GM19438 (cell line): ENCODE data around the gene RANBP3L.
"Not testable (repeated sequence)": the region's sequence is repeated elsewhere in the genome, so short reads cannot be mapped to it uniquely, and the experiment has no call there.

Source experiments
- ATAC-seq: cut with Tn5 transposase; IDR thresholded peaks from one replicate; pipeline ENCODE4 v1.9.1; 2021; ENCODE audit warnings: low read depth; ENCODE audit not compliant: unreplicated experiment

The RANBP3L gene

GRCh38 chr5:36285837-36286615, 15.7 kb downstream of the RANBP3L start:
- no peak for ATAC-seq

GRCh38 chr5:36283775-36284174, 17.9 kb downstream of the RANBP3L start:
- ATAC-seq = not testable (repeated sequence)

- no peak for ATAC-seq
Measured at GRCh38 chr5:36281626-36282025, 20.1 kb downstream of the RANBP3L start.

DNA sequence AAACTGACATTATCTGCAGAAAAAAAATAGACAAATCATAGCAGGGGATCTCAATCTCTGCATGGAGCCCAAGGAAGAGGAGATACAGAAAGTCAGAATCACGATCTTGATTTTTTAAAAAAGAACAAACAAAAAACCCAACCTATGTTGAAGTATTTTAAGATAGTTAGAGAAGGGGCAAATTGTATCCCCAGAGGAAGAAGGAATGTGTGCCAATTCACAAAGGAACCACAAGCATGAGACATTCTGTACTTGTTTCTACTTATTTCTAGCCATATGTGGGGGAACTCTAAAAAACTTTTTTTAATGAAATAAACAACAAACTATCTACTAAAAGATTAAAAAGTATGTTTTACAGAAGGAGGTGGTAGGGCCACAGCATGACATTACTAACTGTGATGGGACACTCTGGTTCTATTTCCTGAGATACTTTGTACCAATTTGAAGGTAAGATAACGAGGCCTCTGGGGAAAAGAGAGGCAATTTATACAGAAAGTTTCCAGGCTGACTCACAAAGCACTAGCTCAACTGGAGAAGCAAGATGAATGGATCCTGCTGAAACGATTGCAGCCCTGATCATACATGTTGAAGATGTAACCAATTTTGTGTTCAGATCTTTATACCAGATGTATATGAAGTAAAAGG, 22.5 kb downstream of the RANBP3L start:
- no peak for ATAC-seq

- no peak for ATAC-seq
Measured at GRCh38 chr5:36277521-36278176, 24.1 kb downstream of the RANBP3L start.

DNA sequence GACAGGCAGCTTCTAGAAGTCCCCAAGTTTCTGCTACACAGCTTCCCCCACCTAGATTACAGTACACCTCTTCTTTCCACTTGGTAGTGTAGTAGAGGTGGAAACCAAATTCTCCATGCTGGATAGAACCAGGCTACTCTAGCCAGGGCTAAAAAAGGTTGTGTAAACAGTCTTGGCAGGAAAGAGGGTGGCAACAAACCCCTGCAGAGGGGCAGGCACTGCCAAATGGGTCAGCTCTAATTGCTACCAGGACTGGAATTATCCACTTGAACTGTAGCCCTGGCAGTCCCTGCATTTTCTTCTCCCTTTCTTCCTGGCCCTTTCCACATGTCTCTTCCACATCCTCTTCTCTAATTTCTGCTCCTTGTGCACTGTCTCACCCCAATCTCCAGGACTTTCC, 24.8 kb downstream of the RANBP3L start:
- ATAC-seq = no peak

DNA sequence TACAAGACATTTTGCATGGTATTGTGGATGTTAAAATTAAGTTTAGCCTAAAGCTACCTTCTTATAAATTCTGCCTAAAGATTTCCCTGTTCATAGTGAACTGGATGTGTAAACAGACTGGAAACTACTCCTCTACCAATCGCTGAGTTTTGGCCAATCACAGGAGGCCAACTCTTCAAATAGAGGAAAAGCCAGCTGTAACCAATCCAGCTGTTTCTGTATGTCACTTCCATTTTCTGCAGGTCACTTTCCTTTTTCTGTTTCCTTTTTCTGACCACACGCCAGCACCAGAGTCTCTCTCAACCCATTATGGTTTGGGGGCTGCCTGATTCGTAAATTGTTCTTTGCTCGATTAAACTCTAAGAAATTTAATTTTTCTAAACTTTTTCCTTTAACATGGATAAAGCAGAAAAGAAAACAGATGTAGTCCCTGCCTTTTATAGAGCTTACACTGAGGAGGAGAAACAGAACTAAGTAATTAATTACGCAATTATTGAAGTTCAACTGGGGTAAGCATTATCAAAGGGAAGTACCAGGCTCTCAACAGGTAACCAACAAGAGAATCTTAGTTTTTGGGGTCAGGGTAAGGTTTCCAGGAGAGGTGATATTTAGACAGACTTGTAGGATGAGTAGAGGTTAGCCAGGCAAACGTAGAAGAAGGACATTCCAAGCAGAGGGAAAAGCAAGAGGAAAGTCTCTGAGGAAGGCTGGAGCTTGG, 27.7 kb downstream of the RANBP3L start:
- ATAC-seq = no peak

GRCh38 chr5:36272136-36272690, 29.5 kb downstream of the RANBP3L start:
- no peak for ATAC-seq

- ATAC-seq = no peak
Measured at GRCh38 chr5:36270876-36271575, 30.7 kb downstream of the RANBP3L start.

GRCh38 chr5:36270175-36270574, 31.5 kb downstream of the RANBP3L start:
- ATAC-seq = no peak

DNA sequence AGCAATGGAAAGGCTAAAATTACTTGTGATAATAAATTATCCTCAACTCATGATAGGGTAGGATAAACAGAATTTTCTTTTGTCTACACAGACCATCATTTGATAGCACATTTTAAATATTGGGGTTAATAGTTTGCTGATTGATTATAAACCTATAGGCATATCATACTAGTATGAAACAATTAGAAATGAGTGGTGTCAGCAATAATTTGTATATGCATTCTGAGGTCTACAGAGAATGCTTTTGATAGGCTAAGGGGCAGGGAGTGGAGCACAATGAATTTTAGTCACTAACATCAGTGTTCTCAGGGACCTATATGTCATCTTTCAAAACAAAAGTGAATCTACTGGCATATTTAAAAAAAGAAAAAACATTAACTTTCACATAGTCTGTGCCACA, 32.2 kb downstream of the RANBP3L start:
- ATAC-seq = no peak

- no peak for ATAC-seq
Measured at GRCh38 chr5:36267905-36268304, 33.8 kb downstream of the RANBP3L start.

DNA sequence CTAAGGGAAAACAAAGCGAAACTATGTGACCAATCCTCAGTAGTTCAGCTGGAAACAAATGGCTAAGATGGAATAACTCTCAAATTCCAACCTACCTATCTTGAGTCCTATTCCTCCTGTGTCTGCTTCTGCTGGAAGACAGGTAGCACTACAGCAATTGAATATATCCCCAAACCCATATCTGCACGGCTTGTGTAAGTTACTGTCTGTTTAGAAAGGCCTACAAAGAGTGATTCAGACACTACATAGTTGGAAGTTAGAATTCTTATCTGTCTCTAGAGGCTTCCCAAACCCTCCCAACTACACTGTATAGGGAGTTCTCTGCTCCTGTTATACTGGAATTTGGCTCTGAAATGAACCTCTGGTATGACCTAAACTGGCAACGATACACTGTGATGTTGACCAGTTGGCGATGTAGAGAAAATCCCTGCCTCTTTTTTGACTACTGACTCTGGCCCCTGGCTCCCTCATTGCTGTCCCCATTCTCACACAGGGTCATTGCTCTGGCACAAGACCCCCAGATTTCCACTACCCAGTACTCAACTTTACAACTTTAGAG, 37.4 kb downstream of the RANBP3L start:
- ATAC-seq = no peak

- ATAC-seq = no peak
Measured at GRCh38 chr5:36261186-36261585, 40.5 kb downstream of the RANBP3L start.

DNA sequence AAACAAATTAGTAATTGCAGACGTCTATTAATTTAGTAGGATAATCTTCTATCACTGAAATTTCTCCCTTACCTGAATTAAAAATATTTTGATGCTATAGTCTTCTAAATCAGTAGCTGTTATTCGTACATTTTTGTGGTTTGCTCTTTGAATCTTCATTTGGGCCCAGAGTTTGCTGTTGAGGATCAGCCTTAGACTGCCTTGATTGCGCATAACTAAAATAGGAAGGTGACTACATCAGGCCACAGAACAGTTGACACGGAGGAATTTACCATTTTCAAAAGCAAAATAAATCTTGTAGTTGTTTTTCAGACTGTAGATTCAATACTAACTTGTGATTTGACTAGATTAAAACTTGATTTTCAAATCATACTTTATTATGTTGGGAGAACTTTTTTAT, 48.1 kb downstream of the RANBP3L start:
- ATAC-seq = no peak

GRCh38 chr5:36252722-36253365, 48.9 kb downstream of the RANBP3L start:
- no peak for ATAC-seq

GRCh38 chr5:36251218-36251617, 50.5 kb downstream of the RANBP3L start:
- ATAC-seq = no peak

DNA sequence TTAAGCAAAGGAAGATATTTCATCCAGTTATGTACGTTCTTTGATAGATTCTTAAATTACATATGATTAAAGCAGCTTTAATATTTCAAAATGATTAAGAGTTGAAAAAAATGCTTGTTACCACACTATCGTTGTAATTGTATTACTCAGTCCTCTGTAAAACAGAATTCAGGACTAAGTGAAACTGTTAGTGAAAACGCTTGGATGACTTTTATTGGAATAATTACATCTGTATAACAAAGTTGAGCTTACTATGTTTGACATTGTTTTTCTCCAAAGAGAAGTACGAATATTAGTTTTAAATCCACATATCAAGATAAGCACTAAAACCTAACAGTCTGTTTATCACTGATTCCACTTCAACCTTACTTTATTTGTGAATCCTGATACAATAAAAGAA, 51.3 kb downstream of the RANBP3L start:
- ATAC-seq = no peak

DNA sequence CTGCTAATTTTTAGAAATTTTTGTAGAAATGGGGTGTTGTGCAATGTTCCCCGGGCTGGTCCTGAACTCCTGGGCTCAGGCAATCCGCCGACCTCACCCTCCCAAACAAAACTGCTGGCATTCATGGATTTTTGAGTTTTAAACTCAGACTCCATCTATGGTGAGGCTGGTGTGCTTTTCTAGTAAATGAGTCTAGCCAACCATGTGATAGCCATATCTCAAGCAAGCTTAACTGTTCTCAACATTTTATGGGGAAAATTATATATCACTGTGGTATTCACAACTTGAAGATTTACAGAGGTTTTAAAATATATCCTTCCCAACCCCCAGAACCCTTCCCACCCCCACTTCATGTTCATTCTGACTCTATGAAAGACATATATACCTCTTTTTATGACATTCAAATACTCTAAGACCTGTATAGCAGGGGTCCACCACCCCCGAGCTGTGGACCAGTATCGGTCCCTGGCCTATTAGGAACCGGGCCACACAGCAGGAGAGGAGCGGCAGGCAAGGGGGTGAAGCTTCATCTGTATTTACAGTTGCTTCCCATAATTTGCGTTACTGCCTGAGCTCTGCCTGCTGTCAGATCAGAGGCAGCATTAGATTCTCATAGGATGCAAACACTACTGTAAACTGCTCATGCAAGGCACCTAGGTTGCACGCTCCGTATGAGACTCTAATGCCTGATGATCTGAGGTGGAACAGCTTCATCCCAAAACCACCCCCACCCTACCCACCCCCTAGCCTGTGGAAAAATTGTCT, 55.5 kb downstream of the RANBP3L start:
- no peak for ATAC-seq
